Peyer's patch (tissue), 4 donors: ENCODE measurements around the gene ACP2.

Experiments
- POLR2A ChIP-seq, 2 donors: fragments of 450-650 bp; IDR thresholded peaks; one replicate each; pipeline ENCODE4 v1.5.1; 2017; ENCODE audit warnings: antibody characterized with exemption in 2 of 2, mild to moderate bottlenecking in 2 of 2, moderate library complexity in 2 of 2
- TF ChIP-seq, protein P1 (sequence below), 6 experiments: fragments of 450-650 bp in 4 of 6; fragments of 200-600 bp in 2 of 6; sonication (generic) in 1 of 6; IDR thresholded peaks; one replicate each; pipeline ENCODE4 v1.5.1; 2017 to 2019; ENCODE audit warnings: antibody characterized with exemption in 6 of 6, mild to moderate bottlenecking in 3 of 6, moderate library complexity in 1 of 6

GRCh38 chr11:47201015-47201414 lies 47.6 kb downstream of the ACP2 start:
- TF ChIP-seq, protein P1, sequence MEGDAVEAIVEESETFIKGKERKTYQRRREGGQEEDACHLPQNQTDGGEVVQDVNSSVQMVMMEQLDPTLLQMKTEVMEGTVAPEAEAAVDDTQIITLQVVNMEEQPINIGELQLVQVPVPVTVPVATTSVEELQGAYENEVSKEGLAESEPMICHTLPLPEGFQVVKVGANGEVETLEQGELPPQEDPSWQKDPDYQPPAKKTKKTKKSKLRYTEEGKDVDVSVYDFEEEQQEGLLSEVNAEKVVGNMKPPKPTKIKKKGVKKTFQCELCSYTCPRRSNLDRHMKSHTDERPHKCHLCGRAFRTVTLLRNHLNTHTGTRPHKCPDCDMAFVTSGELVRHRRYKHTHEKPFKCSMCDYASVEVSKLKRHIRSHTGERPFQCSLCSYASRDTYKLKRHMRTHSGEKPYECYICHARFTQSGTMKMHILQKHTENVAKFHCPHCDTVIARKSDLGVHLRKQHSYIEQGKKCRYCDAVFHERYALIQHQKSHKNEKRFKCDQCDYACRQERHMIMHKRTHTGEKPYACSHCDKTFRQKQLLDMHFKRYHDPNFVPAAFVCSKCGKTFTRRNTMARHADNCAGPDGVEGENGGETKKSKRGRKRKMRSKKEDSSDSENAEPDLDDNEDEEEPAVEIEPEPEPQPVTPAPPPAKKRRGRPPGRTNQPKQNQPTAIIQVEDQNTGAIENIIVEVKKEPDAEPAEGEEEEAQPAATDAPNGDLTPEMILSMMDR (IDR thresholded peaks at IDR 0.05), result no peak
- no peak for TF ChIP-seq POLR2A (IDR thresholded peaks at IDR 0.05)
